Kidney tubule cell (primary cell): ENCODE data around the gene SLC7A11.
A peak's percentile ranks its signal among the peaks of the same experiment; 100 is the strongest.

Source experiments
- DNase-seq: peaks from one replicate; pipeline ENCODE4 v3.0.0-alpha.2; 2018; ENCODE audit warnings: low spot score

SLC7A11 gene

DNA sequence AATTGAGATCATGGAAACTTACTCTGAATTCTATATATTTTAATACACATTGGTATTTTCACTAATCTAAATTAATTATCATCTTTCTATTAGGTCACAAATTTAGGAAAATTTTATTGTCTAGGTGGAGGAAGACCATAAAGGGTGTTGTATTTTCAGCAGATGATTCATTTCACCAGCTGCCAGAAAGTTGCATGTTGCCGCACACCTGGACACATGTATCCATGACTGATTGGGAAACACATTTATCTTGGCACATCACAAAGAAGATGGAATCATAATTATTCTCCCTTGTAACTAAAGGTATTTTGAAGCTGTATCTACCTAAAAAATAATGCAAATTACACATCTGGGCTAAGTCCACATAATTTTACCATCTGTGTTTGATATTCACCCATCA is 33.1 kb downstream of the SLC7A11 start:
- DNase-seq = no peak

DNA sequence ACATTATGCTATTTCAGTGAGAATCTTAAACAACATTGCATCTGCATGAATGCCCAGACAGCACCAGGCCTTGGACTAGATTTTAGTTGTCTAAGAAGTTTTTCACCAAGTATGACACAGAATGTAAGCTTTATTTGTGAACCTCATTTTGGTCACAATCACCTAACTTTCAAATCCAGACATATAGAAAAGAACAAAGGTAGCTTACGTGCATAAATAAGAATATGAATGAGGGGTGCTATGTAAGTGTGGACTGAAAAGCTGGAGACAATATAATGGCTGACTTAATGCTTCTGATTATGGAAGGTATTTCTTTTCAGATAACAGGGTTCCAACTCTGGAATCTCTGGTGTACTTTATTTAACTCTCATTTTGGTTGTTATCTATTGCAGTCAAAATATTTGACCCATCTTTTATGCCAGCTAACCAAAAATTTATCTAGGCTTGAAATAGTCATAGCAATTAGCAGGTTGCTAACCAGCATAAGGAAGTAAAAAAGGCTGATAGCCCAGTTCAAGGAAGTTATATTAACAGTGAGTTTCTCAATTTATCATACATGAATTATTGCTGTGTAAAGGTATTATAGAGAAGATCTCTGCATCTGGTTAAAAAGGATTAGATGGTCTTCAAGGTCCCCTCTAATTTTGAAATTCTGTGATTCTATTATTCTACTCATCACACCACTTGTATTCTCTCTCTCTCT is 36.5 kb downstream of the SLC7A11 start:
- DNase-seq = no peak

GRCh38 chr4:138204507-138204906 is 37.6 kb downstream of the SLC7A11 start:
- DNase-seq = no peak

- peak; percentile 64 for DNase-seq
These were observed 39.5 kb downstream of the SLC7A11 start for GRCh38 chr4:138202686-138203085.

DNA sequence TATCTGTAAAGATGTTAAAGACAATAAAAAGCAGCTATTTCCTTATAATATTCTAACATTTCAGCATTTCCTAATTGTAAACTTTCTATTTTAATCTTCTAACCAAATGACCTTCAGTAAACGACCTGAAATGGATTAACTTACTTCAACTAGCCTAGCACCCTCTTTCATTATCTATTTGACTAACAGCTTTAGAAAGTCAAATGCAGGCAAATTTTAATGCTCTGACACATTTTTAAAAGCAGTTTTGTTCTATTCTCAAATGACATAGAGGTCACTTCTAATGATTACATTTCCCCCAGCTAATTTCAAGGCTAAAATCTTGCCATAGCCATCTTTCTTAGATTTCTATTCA is 41.9 kb downstream of the SLC7A11 start:
- DNase-seq = peak; percentile 1

DNA sequence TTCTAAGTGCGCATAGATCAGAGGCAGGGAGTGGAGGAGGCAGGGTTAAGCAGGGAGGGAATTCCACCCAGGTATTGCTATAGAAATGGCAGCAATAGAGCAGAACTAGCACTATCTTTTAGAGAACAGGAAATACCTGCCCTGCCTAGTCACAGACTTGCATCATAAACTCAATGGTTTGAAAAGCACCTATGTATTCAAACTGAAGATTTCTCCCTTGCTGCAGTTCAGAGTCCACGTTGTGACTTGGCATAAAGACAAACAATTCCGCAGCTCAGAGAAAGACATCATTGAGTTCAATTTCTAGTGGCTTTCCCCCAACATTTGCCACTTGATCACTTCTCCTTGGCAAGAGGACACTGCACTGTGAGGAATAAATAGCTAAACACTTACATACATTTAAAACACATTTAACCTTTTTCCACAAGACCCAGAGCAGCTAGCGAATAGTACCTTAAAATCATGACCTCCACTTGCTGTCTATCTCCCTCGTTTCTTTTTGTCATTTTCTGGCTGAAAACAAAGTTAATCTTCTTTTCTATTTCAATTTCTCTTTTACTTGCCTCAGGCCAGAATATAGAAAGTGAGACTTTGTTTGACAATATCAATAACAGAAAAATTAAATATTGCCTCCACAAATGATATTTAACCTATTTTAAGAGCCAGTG is 42.4 kb downstream of the SLC7A11 start:
- DNase-seq = peak; percentile 94

DNA sequence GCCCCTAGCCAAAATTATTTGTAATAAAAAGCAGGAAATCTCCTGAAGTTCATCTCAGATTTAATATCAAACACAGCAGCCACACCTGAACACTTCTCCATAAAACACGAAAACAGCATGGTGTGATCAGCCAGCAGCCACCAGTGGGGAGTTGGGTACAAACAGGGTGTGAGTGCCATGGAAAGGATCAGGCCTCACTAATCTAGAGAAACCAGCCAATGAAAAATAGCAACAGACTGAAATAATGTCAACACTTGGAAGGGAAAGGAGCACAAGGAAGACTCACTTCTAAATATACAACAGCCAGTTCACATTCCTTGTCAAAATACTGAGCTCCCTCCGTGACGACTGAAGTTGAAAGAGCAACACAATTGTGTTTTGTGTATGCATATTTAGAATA is 46.0 kb downstream of the SLC7A11 start:
- DNase-seq = no peak

GRCh38 chr4:138193963-138194362 is 48.2 kb downstream of the SLC7A11 start:
- no peak for DNase-seq

DNA sequence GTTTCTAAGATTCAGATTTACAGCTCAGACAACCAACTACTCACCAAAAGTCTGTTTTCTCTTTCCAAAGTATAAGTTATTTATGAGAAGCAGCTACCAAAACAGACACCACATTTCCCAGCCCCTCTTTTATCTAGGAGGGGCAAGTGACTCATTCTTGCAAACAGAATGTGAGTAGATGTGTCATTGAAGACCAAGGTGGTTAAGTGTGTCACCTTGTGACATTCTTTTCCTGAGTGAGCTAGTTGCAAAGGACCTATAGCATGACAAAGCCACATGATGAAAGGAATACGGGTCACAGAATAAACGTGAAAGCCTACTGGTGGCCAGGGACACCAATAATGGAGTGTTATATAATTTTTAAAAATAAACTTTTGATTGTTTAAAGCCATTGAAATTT is 50.0 kb downstream of the SLC7A11 start:
- peak; percentile 79 for DNase-seq

DNA sequence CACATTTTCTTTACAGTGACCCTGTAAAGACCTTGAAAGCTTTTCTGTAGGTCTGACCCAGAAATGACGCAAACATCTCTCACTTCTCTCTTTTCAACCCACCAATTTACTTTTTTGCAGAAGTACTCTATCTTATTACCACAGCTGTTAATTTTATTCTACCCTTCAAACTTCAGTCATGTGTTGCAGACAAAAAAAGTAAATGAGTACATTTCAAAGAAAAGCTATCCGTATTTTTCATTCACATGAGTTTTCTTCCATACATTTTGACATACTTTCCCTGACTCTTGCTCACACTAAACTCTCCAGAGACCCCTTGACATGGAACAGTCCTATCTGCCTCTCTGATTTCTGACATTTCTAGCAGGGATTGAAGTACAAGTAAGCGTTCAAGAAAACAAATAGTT is 51.7 kb downstream of the SLC7A11 start:
- no peak for DNase-seq

DNA sequence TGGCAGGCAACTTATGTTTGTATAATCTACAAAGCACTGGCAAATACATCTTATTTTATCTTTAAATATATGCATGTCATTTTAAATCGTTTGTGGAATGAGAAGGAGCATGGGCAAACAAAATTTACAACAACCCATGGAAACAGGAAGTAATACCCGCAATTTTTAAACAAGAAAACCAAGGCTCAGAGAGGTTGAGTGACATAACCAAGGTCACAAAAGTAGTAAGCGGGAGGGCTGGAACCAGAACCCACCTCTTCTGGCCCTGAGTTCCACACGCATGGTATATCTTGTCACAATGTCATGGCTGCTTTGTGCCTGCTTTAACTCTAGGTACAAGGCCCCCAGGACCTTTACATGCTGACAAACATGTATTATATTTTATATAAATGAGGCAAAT is 52.9 kb downstream of the SLC7A11 start:
- DNase-seq = no peak

DNA sequence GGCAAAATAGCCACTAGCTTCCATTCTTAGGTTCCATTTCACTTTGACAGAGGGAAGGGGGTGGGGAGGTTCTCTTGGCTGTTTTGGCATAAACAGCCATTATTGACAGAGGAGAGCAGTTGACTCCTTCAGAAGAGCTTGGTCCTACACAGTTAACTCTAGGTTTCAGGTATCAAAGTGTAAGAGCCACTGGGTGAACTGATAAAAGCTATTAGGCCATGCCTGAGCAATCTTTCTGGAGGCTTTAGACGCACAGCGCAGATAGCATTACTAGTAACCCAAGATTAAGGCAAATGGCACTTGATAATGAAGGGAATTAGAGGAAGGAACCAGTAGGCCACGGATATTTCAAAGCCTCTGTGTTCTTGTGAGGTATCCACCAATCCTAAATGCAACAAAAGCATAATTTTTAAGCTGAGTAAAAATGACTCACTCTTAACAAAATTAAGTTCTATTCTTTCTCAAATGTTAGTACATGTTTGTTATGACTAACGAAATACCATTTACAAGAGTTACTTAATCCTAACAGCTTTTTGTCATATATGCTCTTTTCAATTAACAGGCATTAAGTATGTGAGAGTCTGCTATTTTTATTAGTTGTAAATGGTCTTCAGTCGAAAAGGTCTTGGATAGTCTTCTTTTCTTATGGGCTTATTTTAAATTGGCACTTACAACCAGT is 53.6 kb downstream of the SLC7A11 start:
- no peak for DNase-seq

- DNase-seq = no peak
These were observed 56.1 kb downstream of the SLC7A11 start for GRCh38 chr4:138185859-138186645.

DNA sequence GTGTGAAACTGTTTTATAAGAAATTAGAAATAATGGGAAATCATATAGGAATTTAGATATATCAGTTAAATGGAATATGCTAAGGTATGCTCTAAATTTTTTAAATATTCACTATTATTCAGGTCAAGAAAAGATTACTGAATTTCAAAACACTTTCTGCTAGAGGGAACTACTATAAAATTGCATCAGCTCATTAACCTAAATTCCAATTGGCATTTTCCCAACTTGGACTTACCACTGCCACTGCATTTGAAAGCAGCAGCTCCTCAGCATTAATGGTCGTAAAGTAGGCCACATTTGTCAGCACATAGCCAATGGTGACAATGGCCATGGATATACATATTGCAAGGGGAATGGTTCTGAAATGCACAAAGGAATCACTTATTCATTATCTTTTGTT is 57.3 kb downstream of the SLC7A11 start:
- DNase-seq = no peak

- peak; percentile 62 for DNase-seq
These were observed 59.2 kb downstream of the SLC7A11 start for GRCh38 chr4:138182838-138183426.

GRCh38 chr4:138181287-138181686 is 60.9 kb downstream of the SLC7A11 start:
- no peak for DNase-seq

- DNase-seq = peak; percentile 37
These were observed 63.6 kb downstream of the SLC7A11 start for GRCh38 chr4:138178566-138178965.

DNA sequence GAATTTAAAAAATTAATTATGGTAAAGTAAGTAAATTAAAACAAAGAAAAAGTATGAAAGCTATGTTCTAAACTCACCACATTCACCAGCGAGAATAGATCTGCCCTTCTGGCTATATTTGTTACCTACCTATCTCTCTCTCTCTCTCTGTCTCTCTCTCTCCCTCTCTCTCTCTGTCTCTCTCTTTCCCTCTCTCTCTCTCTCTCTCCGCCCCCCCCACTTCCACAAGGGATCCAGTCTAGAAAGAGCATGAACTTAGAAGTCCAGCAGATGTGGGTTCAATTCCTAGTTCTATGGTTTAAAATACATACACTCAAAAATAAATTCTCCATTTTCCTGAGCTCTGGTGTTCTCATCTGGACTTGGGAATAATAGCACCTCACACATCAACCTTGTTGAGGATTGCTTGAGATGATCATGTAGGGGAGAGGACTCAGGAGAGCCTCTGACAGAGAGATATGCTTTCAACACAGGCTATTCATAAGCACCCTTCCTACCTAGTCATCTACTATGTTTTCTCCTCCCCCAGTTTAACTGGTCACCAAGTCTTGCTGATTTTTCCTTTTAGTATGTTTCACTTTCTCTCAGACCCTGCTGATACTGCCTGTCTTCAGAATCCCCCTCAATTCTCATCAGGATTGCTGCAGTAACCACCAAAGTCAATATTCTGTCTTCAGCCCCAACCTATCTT is 64.7 kb downstream of the SLC7A11 start:
- DNase-seq = no peak

GRCh38 chr4:138174981-138175794 is 67.0 kb downstream of the SLC7A11 start:
- peak; percentile 1 for DNase-seq

DNA sequence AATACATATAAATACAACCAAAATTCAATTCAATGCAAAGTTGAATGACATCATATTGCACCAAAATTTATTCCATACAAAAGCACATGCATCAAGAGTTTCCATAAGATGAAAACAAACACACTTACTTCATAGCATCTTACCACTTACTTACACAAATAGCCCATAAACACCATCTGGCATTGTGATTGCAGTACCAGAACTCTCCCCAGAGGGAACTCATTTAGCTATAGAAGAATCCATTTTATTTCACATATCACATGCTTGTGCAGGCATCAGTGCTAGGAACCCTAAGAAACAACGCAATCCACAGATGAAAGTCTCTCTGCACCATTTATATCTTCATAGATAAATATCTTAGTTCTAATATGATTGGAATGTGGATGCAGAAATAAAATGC is 77.9 kb downstream of the SLC7A11 start:
- no peak for DNase-seq

DNA sequence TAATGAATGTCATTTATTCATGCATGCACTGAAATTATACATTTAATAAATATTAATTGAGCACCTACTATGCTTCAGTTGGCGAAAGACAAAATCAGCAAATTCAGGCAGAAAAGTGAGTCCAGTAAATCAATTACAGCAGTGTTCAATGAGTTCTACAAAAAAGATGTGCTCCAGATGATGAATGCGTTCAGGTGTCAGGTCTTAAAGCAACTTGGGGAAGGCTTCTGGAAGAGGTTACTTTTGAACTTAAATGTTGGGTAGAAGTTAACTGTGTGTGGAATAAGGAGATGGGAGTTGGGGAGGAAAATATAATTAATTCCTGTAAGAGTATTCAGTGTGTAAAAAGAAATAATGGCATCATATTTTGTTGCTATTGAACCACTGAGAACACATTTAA is 79.0 kb downstream of the SLC7A11 start:
- DNase-seq = no peak
